K562 treated with DMSO at 1 percent for 4 hours (cell line): ENCODE data around the gene SLC25A28. TPM values are rescaled to one million over a fixed set of nuclear protein-coding genes. Genes with fewer than 3 reads are reported as not detected.

Experiments
- total RNA-seq: library from RNA; unstranded; fragments of 300-600 nt; gene quantifications from 2 replicates; pipeline ENCODE4 v1.2.3, GENCODE V29; 2022; ENCODE audit not compliant: insufficient read depth

The SLC25A28 gene, protein sequence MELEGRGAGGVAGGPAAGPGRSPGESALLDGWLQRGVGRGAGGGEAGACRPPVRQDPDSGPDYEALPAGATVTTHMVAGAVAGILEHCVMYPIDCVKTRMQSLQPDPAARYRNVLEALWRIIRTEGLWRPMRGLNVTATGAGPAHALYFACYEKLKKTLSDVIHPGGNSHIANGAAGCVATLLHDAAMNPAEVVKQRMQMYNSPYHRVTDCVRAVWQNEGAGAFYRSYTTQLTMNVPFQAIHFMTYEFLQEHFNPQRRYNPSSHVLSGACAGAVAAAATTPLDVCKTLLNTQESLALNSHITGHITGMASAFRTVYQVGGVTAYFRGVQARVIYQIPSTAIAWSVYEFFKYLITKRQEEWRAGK
- 7.3 and 8.9 TPM in 2 replicates for total RNA-seq

DNA sequence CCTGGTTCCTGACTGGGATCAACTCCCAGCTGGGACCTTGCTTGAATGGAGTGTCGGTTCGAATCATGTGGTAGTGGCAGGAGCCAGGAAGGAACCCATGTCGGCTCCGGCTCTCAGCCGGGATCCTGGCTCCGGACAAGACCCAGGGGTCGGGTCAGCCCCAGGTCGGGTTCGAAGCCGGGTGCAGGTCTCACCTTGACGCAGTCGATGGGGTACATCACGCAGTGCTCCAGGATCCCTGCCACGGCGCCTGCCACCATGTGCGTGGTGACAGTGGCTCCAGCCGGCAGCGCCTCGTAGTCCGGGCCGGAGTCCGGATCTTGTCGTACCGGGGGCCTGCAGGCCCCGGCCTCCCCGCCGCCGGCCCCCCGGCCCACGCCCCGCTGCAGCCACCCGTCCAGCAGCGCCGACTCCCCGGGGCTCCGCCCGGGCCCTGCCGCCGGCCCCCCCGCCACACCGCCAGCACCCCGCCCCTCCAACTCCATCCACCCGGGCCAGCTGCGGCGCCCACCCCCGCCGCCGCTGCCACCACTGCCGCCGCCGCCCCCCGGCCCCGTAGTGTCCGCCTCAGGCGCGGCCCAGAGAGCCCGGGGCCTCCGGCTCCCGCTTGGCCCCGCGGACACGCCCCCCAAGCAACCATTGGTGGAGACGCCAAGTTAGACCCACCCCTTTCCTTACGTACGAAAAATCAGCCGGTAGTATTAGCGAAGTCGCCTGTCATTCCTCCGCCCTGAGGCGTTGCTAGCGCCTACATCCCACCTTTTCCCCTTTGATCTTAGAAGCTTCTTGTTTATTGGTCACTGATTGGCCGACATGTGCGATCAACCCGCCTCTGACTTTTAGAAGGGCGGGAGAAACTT is at the start of gene SLC25A28:
Gene SLC25A28 (minus strand): TSS at position 589 of the 860 bp plus-strand sequence. CDS start 104 bp downstream, at position 485.

DNA sequence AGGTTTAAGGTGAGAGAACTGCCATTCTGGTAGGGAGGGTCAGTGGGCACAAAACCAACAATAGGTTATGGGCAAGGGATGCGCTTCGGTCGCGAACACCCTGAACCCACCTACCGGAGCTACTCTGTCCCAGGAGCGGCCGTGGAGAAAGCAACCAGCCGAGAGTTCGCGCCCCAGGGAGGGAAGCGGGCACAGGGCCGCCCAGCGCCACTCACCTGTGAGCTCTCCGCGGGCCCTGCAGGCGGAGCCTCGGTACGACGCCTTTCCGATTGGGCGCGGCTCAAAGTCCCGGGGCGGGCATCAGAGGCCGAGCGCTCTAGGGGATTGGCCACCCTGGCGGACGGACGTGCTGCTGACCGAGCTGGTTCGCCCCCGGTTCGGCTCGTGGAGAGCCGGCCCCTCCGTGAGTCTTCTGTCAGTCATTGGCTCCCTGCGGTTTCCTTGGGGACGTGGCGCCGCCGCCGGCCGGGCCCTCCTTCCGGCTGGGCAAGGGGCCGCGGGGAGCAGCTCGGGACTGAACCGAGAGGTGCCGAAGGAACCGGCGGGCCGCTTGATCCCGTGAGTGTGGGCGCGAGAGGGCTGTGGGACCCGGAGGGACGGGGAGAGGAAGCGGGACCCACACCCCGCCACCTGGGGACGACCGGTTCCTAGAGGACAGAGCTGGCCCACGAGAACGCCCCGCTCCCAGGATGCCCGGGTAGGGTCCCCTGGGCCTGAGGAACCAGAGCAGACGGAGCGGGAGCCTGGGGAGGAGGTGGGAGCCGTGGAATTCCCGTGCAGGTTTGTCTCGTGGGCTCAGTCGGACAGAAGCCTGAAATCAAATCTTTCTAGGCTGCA is 39.0 kb upstream of the SLC25A28 start, which contains the start of gene ENTPD7:
Gene ENTPD7 (plus strand): TSS at position 479 of the 837 bp plus-strand sequence. CDS start 448 bp downstream, outside the sequence.

Other genes with a start within 250 kb of the SLC25A28 start
- 65.1 and 96.1 TPM in 2 replicates for gene GOT1, start 189.8 kb downstream of the SLC25A28 start, total RNA-seq
- not detected in 2 replicates for gene NKX2-3, start 87.5 kb downstream of the SLC25A28 start, total RNA-seq
- 5.1 and 6.3 TPM in 2 replicates for gene ENTPD7, start 39.1 kb upstream of the SLC25A28 start, total RNA-seq
- gene COX15, start 111.7 kb upstream of the SLC25A28 start, total RNA-seq: 13.8 and 14.5 TPM in 2 replicates
- 14.1 and 18.3 TPM in 2 replicates for gene CUTC, start 111.8 kb upstream of the SLC25A28 start, total RNA-seq
- gene ABCC2, start 162.2 kb upstream of the SLC25A28 start, total RNA-seq: 0.27 TPM in 1 of 2 replicates, not detected in the other